GM06990 (cell line): ENCODE results near the gene IKZF4.

Experiments used
- DNase-seq: peaks from one replicate; pipeline ENCODE4 v3.0.0-alpha.2; 2011; ENCODE audit not compliant: insufficient read length; ENCODE audit errors: extremely low read depth
- H3K27me3 ChIP-seq: replicated peaks from 2 replicates; pipeline ENCODE4 v1.6.0; 2011; ENCODE audit warnings: low read length; ENCODE audit not compliant: control insufficient read depth, insufficient read depth
- H3K36me3 ChIP-seq: 2 replicates; pipeline ENCODE4 v1.5.1; 2011; ENCODE audit warnings: low read length; ENCODE audit not compliant: control insufficient read depth, insufficient read depth
- H3K4me3 ChIP-seq: replicated peaks from 2 replicates; pipeline ENCODE4 v1.5.1; 2011; ENCODE audit warnings: low read depth, mild to moderate bottlenecking, control low read depth, low read length
- CTCF ChIP-seq: IDR thresholded peaks from 2 replicates; pipeline ENCODE4 v1.5.1; 2011; ENCODE audit warnings: low read length, control low read depth, mild to moderate bottlenecking, inconsistent platforms; ENCODE audit not compliant: insufficient read depth, poor library complexity, severe bottlenecking

The IKZF4 gene

DNA sequence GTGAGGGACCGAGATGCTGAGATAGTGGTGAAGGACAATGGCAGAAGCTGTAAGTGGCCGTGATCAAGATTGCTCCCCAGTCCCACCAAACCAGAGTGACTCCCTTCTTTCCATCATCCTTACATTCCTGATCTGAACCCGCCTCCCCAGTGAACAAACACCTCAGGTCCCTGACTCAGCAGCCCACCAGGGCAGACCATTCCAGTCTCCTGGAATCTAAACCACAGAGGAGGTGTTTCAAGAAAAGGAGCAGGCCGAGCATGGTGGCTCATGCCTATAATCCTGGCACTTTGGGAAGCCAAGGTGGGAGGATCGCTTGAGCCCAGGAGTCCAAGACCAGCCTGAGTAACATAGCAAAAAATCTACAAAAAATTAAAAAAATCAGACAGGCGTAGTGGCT, 65.8 kb downstream of the IKZF4 start:
- no peak for TF ChIP-seq CTCF
- Histone ChIP-seq H3K36me3 (no peaks in the 10 kb centered on the region), H3K27me3 (peaks cover 2% of the 10 kb centered on the region), H3K4me3 (no peak overlapping the region)
- no peak for DNase-seq

GRCh38 chr12:56087220-56087619, 66.4 kb downstream of the IKZF4 start:
- Histone ChIP-seq H3K4me3 (no peak overlapping the region), H3K27me3 (peaks cover 2% of the 10 kb centered on the region), H3K36me3 (no peaks in the 10 kb centered on the region)
- no peak for TF ChIP-seq CTCF
- DNase-seq = no peak
